ENCODE data around the gene CACUL1. TPM values are rescaled to one million over a fixed set of nuclear protein-coding genes. Genes with fewer than 3 reads are reported as not detected.
"Not testable (repeated sequence)": the region's sequence is repeated elsewhere in the genome, so short reads cannot be mapped to it uniquely, and the experiment has no call there.

The CACUL1 gene
- polyA plus RNA-seq, 4 donors: 24.1 to 33.7 (median 28.0) TPM

GRCh38 chr10:118769898-118770600 lies 15.3 kb upstream of the CACUL1 start:
- DNase-seq (ENCODE audit: low read depth in 4 of 4, low spot score in 3 of 4): no peak

- no peak for DNase-seq (ENCODE audit: low read depth in 4 of 4, low spot score in 3 of 4)
These were observed 13.5 kb upstream of the CACUL1 start for GRCh38 chr10:118768041-118768919.

- DNase-seq (ENCODE audit: low read depth in 4 of 4, low spot score in 3 of 4): no peak
These were observed 12.7 kb upstream of the CACUL1 start for GRCh38 chr10:118767297-118768040.

GRCh38 chr10:118764195-118764594 lies 9.4 kb upstream of the CACUL1 start:
- DNase-seq (ENCODE audit: low read depth in 4 of 4, low spot score in 3 of 4): no peak

GRCh38 chr10:118763202-118763988 lies 8.6 kb upstream of the CACUL1 start:
- peak in 2 of 4 donors; percentile 28 to 64 for DNase-seq (ENCODE audit: low read depth in 4 of 4, low spot score in 3 of 4)

GRCh38 chr10:118760265-118760664 lies 5.5 kb upstream of the CACUL1 start:
- no peak for DNase-seq (ENCODE audit: low read depth in 4 of 4, low spot score in 3 of 4)

- no peak for DNase-seq (ENCODE audit: low read depth in 4 of 4, low spot score in 3 of 4)
These were observed 3.7 kb upstream of the CACUL1 start for GRCh38 chr10:118758449-118758848.

- peak in 1 of 4 donors; percentile 59 for DNase-seq (ENCODE audit: low read depth in 4 of 4, low spot score in 3 of 4)
These were observed 578 bp downstream of the CACUL1 start for GRCh38 chr10:118754229-118754555.

GRCh38 chr10:118753331-118754228 lies 1.2 kb downstream of the CACUL1 start:
- peak in 1 of 4 donors; percentile 28 for DNase-seq (ENCODE audit: low read depth in 4 of 4, low spot score in 3 of 4)

- DNase-seq (ENCODE audit: low read depth in 4 of 4, low spot score in 3 of 4): no peak
These were observed 2.4 kb downstream of the CACUL1 start for GRCh38 chr10:118752409-118752808.

- DNase-seq (ENCODE audit: low read depth in 4 of 4, low spot score in 3 of 4): no peak
These were observed 3.5 kb downstream of the CACUL1 start for GRCh38 chr10:118751265-118751664.

GRCh38 chr10:118748041-118748440 lies 6.7 kb downstream of the CACUL1 start:
- no peak for DNase-seq (ENCODE audit: low read depth in 4 of 4, low spot score in 3 of 4)

- no peak for DNase-seq (ENCODE audit: low read depth in 4 of 4, low spot score in 3 of 4)
These were observed 8.5 kb downstream of the CACUL1 start for GRCh38 chr10:118746246-118746645.

GRCh38 chr10:118745056-118745455 lies 9.7 kb downstream of the CACUL1 start:
- DNase-seq (ENCODE audit: low read depth in 4 of 4, low spot score in 3 of 4): no peak

GRCh38 chr10:118744346-118744918 lies 10.3 kb downstream of the CACUL1 start:
- DNase-seq (ENCODE audit: low read depth in 4 of 4, low spot score in 3 of 4): not testable (repeated sequence)

GRCh38 chr10:118742782-118743181 lies 12.0 kb downstream of the CACUL1 start:
- no peak for DNase-seq (ENCODE audit: low read depth in 4 of 4, low spot score in 3 of 4)

GRCh38 chr10:118742032-118742431 lies 12.7 kb downstream of the CACUL1 start:
- DNase-seq (ENCODE audit: low read depth in 4 of 4, low spot score in 3 of 4): no peak

GRCh38 chr10:118738406-118738805 lies 16.4 kb downstream of the CACUL1 start:
- DNase-seq (ENCODE audit: low read depth in 4 of 4, low spot score in 3 of 4): no peak
